ENCODE data around the gene NFATC1.

The NFATC1 gene

GRCh38 chr18:79377187-79377891 lies 18.4 kb upstream of the NFATC1 start:
- no peaks in the 10 kb centered on the region for H3K36me3 ChIP-seq (ENCODE audit: control insufficient read depth, insufficient read depth, low read length)
- no peak overlapping the region for H3K9ac ChIP-seq (ENCODE audit: low read depth, low read length)
- H3K4me1 ChIP-seq (ENCODE audit: control insufficient read depth, insufficient read depth, low read length), result no peaks in the 10 kb centered on the region
- H3K4me3 ChIP-seq (ENCODE audit: low read depth, low read length), result no peak overlapping the region
- H3K9me3 ChIP-seq (ENCODE audit: control insufficient read depth, insufficient read depth, low read length), result no peaks in the 10 kb centered on the region
- no peaks in the 10 kb centered on the region for H3K27me3 ChIP-seq (ENCODE audit: control insufficient read depth, insufficient read depth, low read length)

- Histone ChIP-seq H3K9me3 (ENCODE audit: control insufficient read depth, insufficient read depth, low read length) (no peaks in the 10 kb centered on the region), H3K9ac (ENCODE audit: low read depth, low read length) (no peak overlapping the region), H3K36me3 (ENCODE audit: control insufficient read depth, insufficient read depth, low read length) (no peaks in the 10 kb centered on the region), H3K4me1 (ENCODE audit: control insufficient read depth, insufficient read depth, low read length) (no peaks in the 10 kb centered on the region), H3K4me3 (ENCODE audit: low read depth, low read length) (peak overlapping the region; percentile 3), H3K27me3 (ENCODE audit: control insufficient read depth, insufficient read depth, low read length) (no peaks in the 10 kb centered on the region)
Measured at GRCh38 chr18:79378536-79379250, 17.0 kb upstream of the NFATC1 start.

GRCh38 chr18:79379251-79379905 lies 16.4 kb upstream of the NFATC1 start:
- Histone ChIP-seq H3K9ac (ENCODE audit: low read depth, low read length) (no peak overlapping the region), H3K36me3 (ENCODE audit: control insufficient read depth, insufficient read depth, low read length) (no peaks in the 10 kb centered on the region), H3K27me3 (ENCODE audit: control insufficient read depth, insufficient read depth, low read length) (no peaks in the 10 kb centered on the region), H3K4me1 (ENCODE audit: control insufficient read depth, insufficient read depth, low read length) (no peaks in the 10 kb centered on the region), H3K4me3 (ENCODE audit: low read depth, low read length) (no peak overlapping the region), H3K9me3 (ENCODE audit: control insufficient read depth, insufficient read depth, low read length) (no peaks in the 10 kb centered on the region)

GRCh38 chr18:79379931-79380815 lies 15.6 kb upstream of the NFATC1 start:
- H3K4me3 ChIP-seq (ENCODE audit: low read depth, low read length), result no peak overlapping the region
- no peaks in the 10 kb centered on the region for H3K4me1 ChIP-seq (ENCODE audit: control insufficient read depth, insufficient read depth, low read length)
- no peaks in the 10 kb centered on the region for H3K36me3 ChIP-seq (ENCODE audit: control insufficient read depth, insufficient read depth, low read length)
- H3K9ac ChIP-seq (ENCODE audit: low read depth, low read length), result no peak overlapping the region
- H3K9me3 ChIP-seq (ENCODE audit: control insufficient read depth, insufficient read depth, low read length), result no peaks in the 10 kb centered on the region
- H3K27me3 ChIP-seq (ENCODE audit: control insufficient read depth, insufficient read depth, low read length), result no peaks in the 10 kb centered on the region

- no peaks in the 10 kb centered on the region for H3K27me3 ChIP-seq (ENCODE audit: control insufficient read depth, insufficient read depth, low read length)
- H3K9me3 ChIP-seq (ENCODE audit: control insufficient read depth, insufficient read depth, low read length), result no peaks in the 10 kb centered on the region
- no peaks in the 10 kb centered on the region for H3K36me3 ChIP-seq (ENCODE audit: control insufficient read depth, insufficient read depth, low read length)
Measured at GRCh38 chr18:79380816-79381806, 14.6 kb upstream of the NFATC1 start.

GRCh38 chr18:79381811-79382311 lies 13.9 kb upstream of the NFATC1 start:
- Histone ChIP-seq H3K4me1 (ENCODE audit: control insufficient read depth, insufficient read depth, low read length) (no peaks in the 10 kb centered on the region), H3K36me3 (ENCODE audit: control insufficient read depth, insufficient read depth, low read length) (no peaks in the 10 kb centered on the region), H3K9ac (ENCODE audit: low read depth, low read length) (no peak overlapping the region), H3K27me3 (ENCODE audit: control insufficient read depth, insufficient read depth, low read length) (no peaks in the 10 kb centered on the region), H3K4me3 (ENCODE audit: low read depth, low read length) (no peak overlapping the region), H3K9me3 (ENCODE audit: control insufficient read depth, insufficient read depth, low read length) (no peaks in the 10 kb centered on the region)

More at GRCh38 chr18:79380816-79381806, 14.6 kb upstream of the NFATC1 start:
- Histone ChIP-seq H3K4me3 (ENCODE audit: low read depth, low read length) (no peak overlapping the region), H3K9ac (ENCODE audit: low read depth, low read length) (no peak overlapping the region), H3K4me1 (ENCODE audit: control insufficient read depth, insufficient read depth, low read length) (no peaks in the 10 kb centered on the region)

GRCh38 chr18:79382681-79383387 lies 12.9 kb upstream of the NFATC1 start:
- no peak overlapping the region for H3K9ac ChIP-seq (ENCODE audit: low read depth, low read length)
- no peak overlapping the region for H3K4me3 ChIP-seq (ENCODE audit: low read depth, low read length)
- H3K36me3 ChIP-seq (ENCODE audit: control insufficient read depth, insufficient read depth, low read length), result no peaks in the 10 kb centered on the region
- no peaks in the 10 kb centered on the region for H3K27me3 ChIP-seq (ENCODE audit: control insufficient read depth, insufficient read depth, low read length)
- no peaks in the 10 kb centered on the region for H3K4me1 ChIP-seq (ENCODE audit: control insufficient read depth, insufficient read depth, low read length)
- no peaks in the 10 kb centered on the region for H3K9me3 ChIP-seq (ENCODE audit: control insufficient read depth, insufficient read depth, low read length)

- no peaks in the 10 kb centered on the region for H3K4me1 ChIP-seq (ENCODE audit: control insufficient read depth, insufficient read depth, low read length)
- no peaks in the 10 kb centered on the region for H3K27me3 ChIP-seq (ENCODE audit: control insufficient read depth, insufficient read depth, low read length)
- H3K9ac ChIP-seq (ENCODE audit: low read depth, low read length), result no peak overlapping the region
Measured at GRCh38 chr18:79383388-79384056, 12.2 kb upstream of the NFATC1 start.

GRCh38 chr18:79384151-79384807 lies 11.5 kb upstream of the NFATC1 start:
- Histone ChIP-seq H3K4me3 (ENCODE audit: low read depth, low read length) (no peak overlapping the region), H3K9me3 (ENCODE audit: control insufficient read depth, insufficient read depth, low read length) (no peaks in the 10 kb centered on the region), H3K4me1 (ENCODE audit: control insufficient read depth, insufficient read depth, low read length) (no peaks in the 10 kb centered on the region), H3K36me3 (ENCODE audit: control insufficient read depth, insufficient read depth, low read length) (no peaks in the 10 kb centered on the region), H3K27me3 (ENCODE audit: control insufficient read depth, insufficient read depth, low read length) (peaks cover 2% of the 10 kb centered on the region), H3K9ac (ENCODE audit: low read depth, low read length) (no peak overlapping the region)

More at GRCh38 chr18:79383388-79384056, 12.2 kb upstream of the NFATC1 start:
- Histone ChIP-seq H3K9me3 (ENCODE audit: control insufficient read depth, insufficient read depth, low read length) (no peaks in the 10 kb centered on the region), H3K4me3 (ENCODE audit: low read depth, low read length) (no peak overlapping the region), H3K36me3 (ENCODE audit: control insufficient read depth, insufficient read depth, low read length) (no peaks in the 10 kb centered on the region)

Measured in iPS-15b (cell line).